ENCODE results near the gene LONP2.

- TF ChIP-seq CTCF (IDR thresholded peaks at IDR 0.05 in 8 of 11, conservative IDR thresholded peaks at IDR 0.05 in 3 of 11) (no peak), POLR2AphosphoS5 (IDR thresholded peaks at IDR 0.05) (no peak)
These were observed 134.2 kb downstream of the LONP2 start for GRCh38 chr16:48378276-48378675.

Data from spleen (tissue), 7 donors.